Measurements from ENCODE around the gene PDSS2. TPM values are rescaled to one million over a fixed set of nuclear protein-coding genes. Genes with fewer than 3 reads are reported as not detected.
"Not testable (repeated sequence)": the region's sequence is repeated elsewhere in the genome, so short reads cannot be mapped to it uniquely, and the experiment has no call there.

The PDSS2 gene
- total RNA-seq, 1 experiment from 2014 or later: 16.3 TPM

- Histone ChIP-seq H3K9ac (ENCODE audit: low read length) (no peak overlapping the region), H4K20me1 (ENCODE audit: insufficient read depth, low read depth, low read length) (peaks cover 3% of the 10 kb centered on the region; the same call in 1 of the 2 replicates), H3K27ac (ENCODE audit: low read length) (no peak overlapping the region), H3K4me1 (ENCODE audit: low read length) (peaks cover 38% of the 10 kb centered on the region), H2AFZ (ENCODE audit: low read length) (no peak overlapping the region), H3K27me3 (ENCODE audit: low read length) (no peaks in the 10 kb centered on the region), H3K4me3 (ENCODE audit: low read length) (no peak overlapping the region), H3K9me3 (ENCODE audit: low read length) (no peaks in the 10 kb centered on the region), H3K79me2 (ENCODE audit: low read length) (peaks cover 2% of the 10 kb centered on the region), H3K9me2 (replicated peaks; ENCODE audit: insufficient read depth, low read length) (no peaks in the 10 kb centered on the region), H3K4me2 (ENCODE audit: low read depth, low read length, poor library complexity, severe bottlenecking) (peak overlapping the region; percentile 27), H3K36me3 (ENCODE audit: insufficient read depth, low read length) (no peaks in the 10 kb centered on the region)
- DNase-seq: peak; percentile 83
Measured at GRCh38 chr6:107318100-107318736, 141.1 kb downstream of the PDSS2 start.

- peak overlapping the region; percentile 36 for H3K4me2 ChIP-seq (ENCODE audit: low read depth, low read length, poor library complexity, severe bottlenecking)
- H3K27ac ChIP-seq (ENCODE audit: low read length): no peak overlapping the region
- peaks cover 3% of the 10 kb centered on the region; the same call in 1 of the 2 replicates for H4K20me1 ChIP-seq (ENCODE audit: insufficient read depth, low read depth, low read length)
- no peaks in the 10 kb centered on the region for H3K27me3 ChIP-seq (ENCODE audit: low read length)
- H3K79me2 ChIP-seq (ENCODE audit: low read length): peaks cover 2% of the 10 kb centered on the region
- DNase-seq: no peak
- no peaks in the 10 kb centered on the region for H3K9me3 ChIP-seq (ENCODE audit: low read length)
- no peak overlapping the region for H3K4me3 ChIP-seq (ENCODE audit: low read length)
- no peaks in the 10 kb centered on the region for H3K36me3 ChIP-seq (ENCODE audit: insufficient read depth, low read length)
- no peak overlapping the region for H2AFZ ChIP-seq (ENCODE audit: low read length)
- H3K9me2 ChIP-seq (replicated peaks; ENCODE audit: insufficient read depth, low read length): no peaks in the 10 kb centered on the region
- no peak overlapping the region for H3K9ac ChIP-seq (ENCODE audit: low read length)
- peaks cover 38% of the 10 kb centered on the region for H3K4me1 ChIP-seq (ENCODE audit: low read length)
Measured at GRCh38 chr6:107315114-107315513, 144.2 kb downstream of the PDSS2 start.

- Histone ChIP-seq H3K27ac (ENCODE audit: low read length) (no peak overlapping the region), H3K79me2 (ENCODE audit: low read length) (peaks cover 2% of the 10 kb centered on the region), H3K9ac (ENCODE audit: low read length) (no peak overlapping the region), H3K27me3 (ENCODE audit: low read length) (no peaks in the 10 kb centered on the region), H3K9me3 (ENCODE audit: low read length) (no peaks in the 10 kb centered on the region), H4K20me1 (ENCODE audit: insufficient read depth, low read depth, low read length) (peaks cover 3% of the 10 kb centered on the region; the same call in 1 of the 2 replicates), H3K4me3 (ENCODE audit: low read length) (no peak overlapping the region), H3K4me1 (ENCODE audit: low read length) (peaks cover 38% of the 10 kb centered on the region), H3K9me2 (replicated peaks; ENCODE audit: insufficient read depth, low read length) (no peaks in the 10 kb centered on the region), H2AFZ (ENCODE audit: low read length) (no peak overlapping the region), H3K4me2 (ENCODE audit: low read depth, low read length, poor library complexity, severe bottlenecking) (no peak overlapping the region), H3K36me3 (ENCODE audit: insufficient read depth, low read length) (no peaks in the 10 kb centered on the region)
- no peak for DNase-seq
Measured at GRCh38 chr6:107314531-107314939, 144.8 kb downstream of the PDSS2 start.

- no peaks in the 10 kb centered on the region for H3K36me3 ChIP-seq (ENCODE audit: insufficient read depth, low read length)
- H3K27ac ChIP-seq (ENCODE audit: low read length): no peak overlapping the region
- no peaks in the 10 kb centered on the region for H3K27me3 ChIP-seq (ENCODE audit: low read length)
- no peak overlapping the region for H2AFZ ChIP-seq (ENCODE audit: low read length)
- H3K9me3 ChIP-seq (ENCODE audit: low read length): no peaks in the 10 kb centered on the region
- H3K79me2 ChIP-seq (ENCODE audit: low read length): peaks cover 2% of the 10 kb centered on the region
- H4K20me1 ChIP-seq (ENCODE audit: insufficient read depth, low read depth, low read length): peaks cover 3% of the 10 kb centered on the region; the same call in 1 of the 2 replicates
- DNase-seq: no peak
- no peak overlapping the region for H3K4me2 ChIP-seq (ENCODE audit: low read depth, low read length, poor library complexity, severe bottlenecking)
- H3K4me1 ChIP-seq (ENCODE audit: low read length): peaks cover 38% of the 10 kb centered on the region
- no peaks in the 10 kb centered on the region for H3K9me2 ChIP-seq (replicated peaks; ENCODE audit: insufficient read depth, low read length)
- no peak overlapping the region for H3K9ac ChIP-seq (ENCODE audit: low read length)
- no peak overlapping the region for H3K4me3 ChIP-seq (ENCODE audit: low read length)
Measured at GRCh38 chr6:107313776-107314175, 145.6 kb downstream of the PDSS2 start.

GRCh38 chr6:107310362-107310761, 149.0 kb downstream of the PDSS2 start:
- H3K27me3 ChIP-seq (ENCODE audit: low read length): no peaks in the 10 kb centered on the region
- H3K36me3 ChIP-seq (ENCODE audit: insufficient read depth, low read length): no peaks in the 10 kb centered on the region
- no peaks in the 10 kb centered on the region for H3K79me2 ChIP-seq (ENCODE audit: low read length)
- H3K9ac ChIP-seq (ENCODE audit: low read length): no peak overlapping the region
- DNase-seq: no peak
- H3K9me2 ChIP-seq (replicated peaks; ENCODE audit: insufficient read depth, low read length): no peaks in the 10 kb centered on the region
- no peaks in the 10 kb centered on the region for H3K9me3 ChIP-seq (ENCODE audit: low read length)
- no peak overlapping the region for H3K27ac ChIP-seq (ENCODE audit: low read length)
- no peak overlapping the region for H3K4me2 ChIP-seq (ENCODE audit: low read depth, low read length, poor library complexity, severe bottlenecking)
- H3K4me3 ChIP-seq (ENCODE audit: low read length): no peak overlapping the region
- H2AFZ ChIP-seq (ENCODE audit: low read length): no peak overlapping the region
- peaks cover 10% of the 10 kb centered on the region for H3K4me1 ChIP-seq (ENCODE audit: low read length)
- no peaks in the 10 kb centered on the region for H4K20me1 ChIP-seq (ENCODE audit: insufficient read depth, low read depth, low read length)

- no peaks in the 10 kb centered on the region for H3K9me2 ChIP-seq (replicated peaks; ENCODE audit: insufficient read depth, low read length)
- H3K27ac ChIP-seq (ENCODE audit: low read length): no peak overlapping the region
- no peaks in the 10 kb centered on the region for H3K9me3 ChIP-seq (ENCODE audit: low read length)
Measured at GRCh38 chr6:107308677-107309076, 150.7 kb downstream of the PDSS2 start.

GRCh38 chr6:107305994-107306393, 153.4 kb downstream of the PDSS2 start:
- DNase-seq; H3K27ac ChIP-seq (ENCODE audit: low read length); H3K36me3 ChIP-seq (ENCODE audit: insufficient read depth, low read length); H3K4me3 ChIP-seq (ENCODE audit: low read length); H3K4me1 ChIP-seq (ENCODE audit: low read length); H3K27me3 ChIP-seq (ENCODE audit: low read length); H3K9me2 ChIP-seq (replicated peaks; ENCODE audit: insufficient read depth, low read length); H3K9ac ChIP-seq (ENCODE audit: low read length); H3K4me2 ChIP-seq (ENCODE audit: low read depth, low read length, poor library complexity, severe bottlenecking); H3K9me3 ChIP-seq (ENCODE audit: low read length); H4K20me1 ChIP-seq (ENCODE audit: insufficient read depth, low read depth, low read length); H3K79me2 ChIP-seq (ENCODE audit: low read length); H2AFZ ChIP-seq (ENCODE audit: low read length): not testable (repeated sequence)

More at GRCh38 chr6:107308677-107309076, 150.7 kb downstream of the PDSS2 start:
- Histone ChIP-seq H3K36me3 (ENCODE audit: insufficient read depth, low read length) (no peaks in the 10 kb centered on the region), H3K4me1 (ENCODE audit: low read length) (no peaks in the 10 kb centered on the region), H2AFZ (ENCODE audit: low read length) (no peak overlapping the region), H4K20me1 (ENCODE audit: insufficient read depth, low read depth, low read length) (no peaks in the 10 kb centered on the region), H3K79me2 (ENCODE audit: low read length) (no peaks in the 10 kb centered on the region), H3K27me3 (ENCODE audit: low read length) (no peaks in the 10 kb centered on the region), H3K9ac (ENCODE audit: low read length) (no peak overlapping the region), H3K4me2 (ENCODE audit: low read depth, low read length, poor library complexity, severe bottlenecking) (no peak overlapping the region), H3K4me3 (ENCODE audit: low read length) (no peak overlapping the region)
- no peak for DNase-seq

GRCh38 chr6:107305391-107305790, 154.0 kb downstream of the PDSS2 start:
- Histone ChIP-seq H4K20me1 (ENCODE audit: insufficient read depth, low read depth, low read length) (no peaks in the 10 kb centered on the region), H3K9me3 (ENCODE audit: low read length) (no peaks in the 10 kb centered on the region), H3K36me3 (ENCODE audit: insufficient read depth, low read length) (no peaks in the 10 kb centered on the region), H3K27ac (ENCODE audit: low read length) (no peak overlapping the region), H3K4me1 (ENCODE audit: low read length) (no peaks in the 10 kb centered on the region), H3K9me2 (replicated peaks; ENCODE audit: insufficient read depth, low read length) (no peaks in the 10 kb centered on the region), H3K27me3 (ENCODE audit: low read length) (no peaks in the 10 kb centered on the region), H3K79me2 (ENCODE audit: low read length) (no peaks in the 10 kb centered on the region), H3K4me2 (ENCODE audit: low read depth, low read length, poor library complexity, severe bottlenecking) (no peak overlapping the region), H2AFZ (ENCODE audit: low read length) (no peak overlapping the region), H3K4me3 (ENCODE audit: low read length) (no peak overlapping the region), H3K9ac (ENCODE audit: low read length) (no peak overlapping the region)
- no peak for DNase-seq
